ENCODE measurements around the gene BICDL1.

- no peak for TF ChIP-seq TCF7L2 (IDR thresholded peaks at IDR 0.05; ENCODE audit: borderline replicate concordance, low read depth, low read length)
- no peak for TF ChIP-seq ZNF449 (tag by site-specific recombination; IDR thresholded peaks at IDR 0.05)
- TF ChIP-seq CTCF (tag by site-specific recombination; IDR thresholded peaks at IDR 0.05), result no peak
- TF ChIP-seq ZBTB26 (tag by site-specific recombination; optimal IDR thresholded peaks at IDR 0.05), result no peak
- no peak for TF ChIP-seq ZNF433 (tag by site-specific recombination; IDR thresholded peaks at IDR 0.05; ENCODE audit: low read depth)
- TF ChIP-seq ZBTB17 (tag by site-specific recombination; IDR thresholded peaks at IDR 0.05), result no peak
- no peak for TF ChIP-seq ZNF18 (tag by site-specific recombination; IDR thresholded peaks at IDR 0.05)
- no peak for TF ChIP-seq ZEB2 (tag by site-specific recombination; IDR thresholded peaks at IDR 0.05)
Measured at GRCh38 chr12:119957135-119957534, 31.9 kb upstream of the BICDL1 start.
